A549 (cell line): ENCODE data around the gene RTEL1. TPM values are rescaled to one million over a fixed set of nuclear protein-coding genes. Genes with fewer than 3 reads are reported as not detected.
A peak's percentile ranks its signal among the peaks of the same experiment; 100 is the strongest.

ENCODE experiments used
- ATAC-seq, 2 experiments: fragments of 200-7000 bp in 1 of 2; fragments of >200 bp in 1 of 2; cut with Nextera tagmentation in 1 of 2; cut with Tn5 transposase in 1 of 2; 3 replicates each; pipeline versions ENCODE4 v1.8.0 to v1.9.1; 2018 to 2020; ENCODE audit warnings: mild to moderate bottlenecking in 1 of 2, moderate library complexity in 1 of 2
- CTCF ChIA-PET: fragments of 300-600 bp; sonication (Branson Sonifier 250); formaldehyde crosslinking; extraction: SDS; loops from one replicate; lab custom pipeline; 2021; ENCODE audit warnings: antibody characterized with exemption, inconsistent platforms; lab: Yijun Ruan, JAX
- POLR2A ChIA-PET: fragments of 350-600 bp; formaldehyde crosslinking; extraction: SDS; loops from one replicate; lab custom pipeline; 2021; ENCODE audit warnings: antibody characterized with exemption, inconsistent platforms; lab: Yijun Ruan, JAX
- DNase-seq, 2 experiments: peaks; one replicate each; pipeline versions ENCODE4 v3.0.0 to v3.0.0-alpha.2; 2011 to 2016; ENCODE audit warnings: low read depth in 1 of 2, low spot score in 1 of 2
- FAIRE-seq: peaks from 2 replicates; lab custom pipeline; 2011; peaks lifted over from hg19 to GRCh38; lab: Jason Lieb, UNC
- H3K27ac ChIP-seq, 2 experiments: fragments of >200 bp; sonication (Bioruptor Twin); formaldehyde crosslinking; 3 replicates each; pipeline ENCODE4 v1.5.1; 2016 to 2017
- H3K4me1 ChIP-seq: fragments of >200 bp; sonication (Bioruptor Twin); formaldehyde crosslinking; 3 replicates; pipeline ENCODE4 v1.6.1; 2016
- H3K4me2 ChIP-seq: fragments of >200 bp; sonication (Bioruptor Twin); formaldehyde crosslinking; 3 replicates; pipeline ENCODE4 v1.6.1; 2016
- H3K4me3 ChIP-seq: fragments of >200 bp; sonication (Bioruptor Twin); formaldehyde crosslinking; 3 replicates; pipeline ENCODE4 v1.5.1; 2016
- H3K9me3 ChIP-seq: fragments of >200 bp; sonication (Bioruptor Twin); formaldehyde crosslinking; 3 replicates; pipeline ENCODE4 v1.6.1; 2016
- BHLHE40 ChIP-seq: IDR thresholded peaks from 2 replicates; pipeline ENCODE4 v1.6.1; 2012; ENCODE audit warnings: low read depth, low read length, inconsistent platforms
- CBX2 ChIP-seq: fragments of 200-600 bp; sonication (generic); IDR thresholded peaks from 2 replicates; pipeline ENCODE4 v1.6.1; 2016; ENCODE audit warnings: low read depth, mild to moderate bottlenecking, borderline replicate concordance
- CEBPB ChIP-seq, 2 experiments: fragments of >200 bp in 1 of 2; sonication (Bioruptor Twin) in 1 of 2; formaldehyde crosslinking in 1 of 2; IDR thresholded peaks; 2 replicates each; pipeline ENCODE4 v1.6.1; 2012 to 2016
- CHD2 ChIP-seq: fragments of 150-350 bp; IDR thresholded peaks from 2 replicates; pipeline ENCODE4 v1.6.1; 2014; ENCODE audit warnings: low read length; ENCODE audit not compliant: partially characterized antibody
- CHD4 ChIP-seq: fragments of 200-600 bp; sonication (generic); IDR thresholded peaks from 2 replicates; pipeline ENCODE4 v1.6.1; 2016; ENCODE audit warnings: antibody characterized with exemption, mild to moderate bottlenecking, borderline replicate concordance
- ELK1 ChIP-seq: fragments of 150-350 bp; IDR thresholded peaks from 2 replicates; pipeline ENCODE4 v1.6.1; 2014; ENCODE audit warnings: low read depth, mild to moderate bottlenecking, low read length
- FOSB ChIP-seq: fragments of 250-450 bp; sonication (Bioruptor Pico); IDR thresholded peaks from 2 replicates; pipeline ENCODE4 v1.5.0; 2020; ENCODE audit warnings: mild to moderate bottlenecking, moderate library complexity
- FOSL2 ChIP-seq, 2 experiments: fragments of 450-650 bp in 1 of 2; fragments of >200 bp in 1 of 2; sonication (Bioruptor Twin) in 1 of 2; formaldehyde crosslinking; IDR thresholded peaks; 2 replicates each; pipeline versions ENCODE4 v1.5.0 to v1.6.1; 2016 to 2020; ENCODE audit warnings: mild to moderate bottlenecking in 1 of 2, moderate library complexity in 1 of 2
- HDAC2 ChIP-seq: fragments of 200-600 bp; sonication (generic); IDR thresholded peaks from 2 replicates; pipeline ENCODE4 v1.6.1; 2016
- HMGXB4 ChIP-seq: fragments of 250-450 bp; sonication (Bioruptor Pico); IDR thresholded peaks from 2 replicates; pipeline ENCODE4 v1.5.0; 2021; ENCODE audit warnings: mild to moderate bottlenecking, moderate library complexity, borderline replicate concordance
- HOXA7 ChIP-seq: fragments of 250-450 bp; sonication (Bioruptor Pico); IDR thresholded peaks from 2 replicates; pipeline ENCODE4 v1.5.0; 2020; ENCODE audit warnings: mild to moderate bottlenecking, moderate library complexity
- HOXB5 ChIP-seq: fragments of 250-450 bp; sonication (Bioruptor Pico); IDR thresholded peaks from 2 replicates; pipeline ENCODE4 v1.5.0; 2020; ENCODE audit warnings: mild to moderate bottlenecking, moderate library complexity
- JUN ChIP-seq, 2 experiments: fragments of >200 bp; sonication (Bioruptor Twin); formaldehyde crosslinking; IDR thresholded peaks; 2 replicates in 1 of 2; 3 replicates in 1 of 2; pipeline ENCODE4 v1.6.1; 2016 to 2017
- KDM1A ChIP-seq: fragments of 200-600 bp; sonication (generic); IDR thresholded peaks from 2 replicates; pipeline ENCODE4 v1.6.1; 2016; ENCODE audit warnings: low read depth, mild to moderate bottlenecking
- NR3C1 ChIP-seq: fragments of >200 bp; sonication (Bioruptor Twin); formaldehyde crosslinking; IDR thresholded peaks from 3 replicates; pipeline ENCODE4 v1.6.1; 2017
- PBX3 ChIP-seq: IDR thresholded peaks from 2 replicates; pipeline ENCODE4 v1.6.1; 2012
- PHF8 ChIP-seq: fragments of 200-600 bp; sonication (generic); IDR thresholded peaks from 2 replicates; pipeline ENCODE4 v1.6.1; 2016; ENCODE audit warnings: low read depth, mild to moderate bottlenecking, antibody characterized with exemption, moderate library complexity, borderline replicate concordance
- POLR2A ChIP-seq: IDR thresholded peaks from 2 replicates; pipeline ENCODE4 v1.6.1; 2012; ENCODE audit warnings: mild to moderate bottlenecking, low read length
- RAD21 ChIP-seq, 2 experiments: fragments of >200 bp in 1 of 2; sonication (Bioruptor Twin) in 1 of 2; formaldehyde crosslinking in 1 of 2; IDR thresholded peaks in 1 of 2; conservative IDR thresholded peaks in 1 of 2; 2 replicates in 1 of 2; 3 replicates in 1 of 2; pipeline ENCODE4 v1.6.1; 2012 to 2018; ENCODE audit warnings: inconsistent platforms in 1 of 2
- TFCP2L1 ChIP-seq: fragments of 250-450 bp; sonication (Bioruptor Pico); IDR thresholded peaks from 2 replicates; pipeline ENCODE4 v1.5.0; 2021; ENCODE audit warnings: mild to moderate bottlenecking
- ZFP36 ChIP-seq: fragments of 450-650 bp; IDR thresholded peaks from 2 replicates; pipeline ENCODE4 v1.6.1; 2014; ENCODE audit warnings: borderline replicate concordance; ENCODE audit not compliant: partially characterized antibody
- whole genome bisulfite sequencing: methylation state at CpG from one replicate; pipeline ENCODE4 v1.1.6; 2017; ENCODE audit errors: missing lambda C conversion rate; 5-methylcytosine and 5-hydroxymethylcytosine counted together
- polyA plus RNA-seq, 4 experiments: library from polyadenylated mRNA; depleted of rRNA in 3 of 4; stranded (reverse); fragments of >200 nt; fragmentation: RNase III in 1 of 4; extraction: RNeasy Plus Mini Kit Qiagen cat#74134 plus additional on column Dnase treatment in 1 of 4; gene quantifications; 2 replicates in 3 of 4; 3 replicates in 1 of 4; pipeline ENCODE4 v1.2.3, GENCODE V29; 2011 to 2017

Gene RTEL1
- polyA plus RNA-seq, 2 of the 4 experiments (the other 2 are of a cell fraction): 11.3 to 12.6 TPM

GRCh38 chr20:63737945-63738686, 80.0 kb downstream of the RTEL1 start:
- CTCF ChIA-PET: no interaction called here
- DNase-seq (no peak), ATAC-seq (no peak)
- Histone ChIP-seq H3K27ac (no peak overlapping the region), H3K4me2 (no peak overlapping the region)
- TF ChIP-seq BHLHE40 (no peak), ELK1 (no peak), CBX2 (no peak), TFCP2L1 (no peak), FOSB (CRISPR knock-in tag) (no peak), KDM1A (no peak)
- TF ChIP-seq, all 56 proteins: peak for 0
- FAIRE-seq: no peak
- Histone ChIP-seq H3K4me3 (no peak overlapping the region), H3K4me1 (peaks cover 17% of the 10 kb centered on the region), H3K9me3 (no peaks in the 10 kb centered on the region)
- 76% methylated on average over 5 of the region's 43 CpGs for WGBS
- POLR2A ChIA-PET: no interaction called here

- Histone ChIP-seq H3K9me3 (no peaks in the 10 kb centered on the region), H3K27ac (peak overlapping the region in 1 of 2 experiments; percentile 89; a peak in 4 of 6 replicates), H3K4me1 (peaks cover 17% of the 10 kb centered on the region), H3K4me3 (no peak overlapping the region; the same call in 2 of the 3 replicates)
- CTCF ChIA-PET: interaction anchor here (1.1 kb wide), 1 partner anchor 41 kb away, joined by 3 read pairs; no protein-coding TSS in a partner anchor
- POLR2A ChIA-PET: interaction anchor here (1.0 to 1.2 kb wide), 2 partner anchors 31 to 127 kb away, joined by 3 read pairs; partner anchors contain the start of genes ARFRP1, TPD52L2 and ZGPAT
- DNase-seq (no peak), FAIRE-seq (no peak)
- TF ChIP-seq HDAC2 (no peak), HOXA7 (CRISPR knock-in tag) (no peak), NR3C1 (no peak)
- TF ChIP-seq, all 56 proteins: peak for 0
- 90% methylated on average over 6 of the region's 26 CpGs for WGBS
- peak overlapping the region; percentile 98 for H3K4me2 ChIP-seq
- ATAC-seq: peak in 1 of 2 experiments; percentile 1; a peak in 1 of 6 replicates
Observed at GRCh38 chr20:63738687-63739129, 80.6 kb downstream of the RTEL1 start.

- WGBS: 85% methylated on average over 4 of the region's 136 CpGs
- ChIA-PET CTCF (interaction anchor here (1.1 kb wide), 1 partner anchor 41 kb away, joined by 3 read pairs; no protein-coding TSS in a partner anchor), POLR2A (interaction anchor here (1.0 to 1.2 kb wide), 2 partner anchors 32 to 126 kb away, joined by 3 read pairs; partner anchors contain the start of genes ARFRP1, TPD52L2 and ZGPAT)
- FAIRE-seq: no peak
- peak; percentile 44 to 56 for ATAC-seq
- H3K4me1 ChIP-seq: peaks cover 17% of the 10 kb centered on the region
- peak within 1 kb of the TSS; percentile 93 to 96 for H3K27ac ChIP-seq
- H3K9me3 ChIP-seq: no peaks in the 10 kb centered on the region
- peak within 1 kb of the TSS; percentile 98 for H3K4me2 ChIP-seq
- peak; percentile 74 to 90 for DNase-seq
- H3K4me3 ChIP-seq: peak within 1 kb of the TSS; percentile 97
- TF ChIP-seq HOXB5 (CRISPR knock-in tag) (no peak), ZFP36 (no peak), CEBPB (IDR thresholded peaks at IDR 0.05) (no peak), RAD21 (conservative IDR thresholded peaks at IDR 0.05 in 1 of 2, IDR thresholded peaks at IDR 0.05 in 1 of 2) (no peak), POLR2A (0 out of 2 replicates have a peak, but pooled peaks have one; percentile 8), JUN (IDR thresholded peaks at IDR 0.05) (no peak; a peak in 1 of 5 replicates), PBX3 (0 out of 2 replicates have a peak, but pooled peaks have one; percentile 5), FOSL2 (IDR thresholded peaks at IDR 0.05) (no peak), FOSL2 (CRISPR knock-in tag; IDR thresholded peaks at IDR 0.05) (no peak), PHF8 (no peak), HMGXB4 (CRISPR knock-in tag) (no peak), CBX2 (no peak), CHD2 (no peak), CHD4 (no peak)
Observed at GRCh38 chr20:63739130-63740069, 81.3 kb downstream of the RTEL1 start, which contains the start of gene SLC2A4RG. Gene SLC2A4RG, plus strand, starts transcription at chr20:63739776. Its CDS starts 137 bp downstream, at chr20:63739913.
